ENCODE measurements around the gene GOLGB1.

GRCh38 chr3:121723485-121723884 lies 26.1 kb downstream of the GOLGB1 start:
- TF ChIP-seq CTCF (conservative IDR thresholded peaks at IDR 0.05 in 1 of 2, IDR thresholded peaks at IDR 0.05 in 1 of 2; ENCODE audit: low read depth in 1 of 2, low read length in 2 of 2) (no peak), EZH2 (IDR thresholded peaks at IDR 0.05; ENCODE audit: low read length, missing control alignments) (no peak)
